Body of pancreas (tissue), 4 donors: ENCODE results near the gene RAB30. TPM values are rescaled to one million over a fixed set of nuclear protein-coding genes. Genes with fewer than 3 reads are reported as not detected.

Experiments
- ATAC-seq: fragments of 150-250 bp; one replicate; pipeline ENCODE4 v1.9.1; 2016
- DNase-seq, 4 donors: peaks; one replicate each; pipeline ENCODE4 v3.0.0-alpha.2; 2019
- H3K27ac ChIP-seq, 4 donors: fragments of 200-600 bp; sonication (generic); 1 replicate in 3 of 4; 2 replicates in 1 of 4; pipeline versions ENCODE4 v1.5.1 to v1.6.1; 2016 to 2019; ENCODE audit warnings: mild to moderate bottlenecking in 1 of 4, mixed read lengths in 1 of 4, moderate library complexity in 1 of 4
- H3K27me3 ChIP-seq, 2 donors: fragments of 200-600 bp; sonication (generic); one replicate each; pipeline ENCODE4 v1.6.0; 2016; ENCODE audit warnings: mild to moderate bottlenecking in 1 of 2
- H3K36me3 ChIP-seq, 2 donors: fragments of 200-600 bp; sonication (generic); replicated peaks in 1 of 2; 2 replicates each; pipeline ENCODE4 v1.5.1; 2016; ENCODE audit warnings: low read depth in 2 of 2; ENCODE audit not compliant: insufficient read depth in 1 of 2
- H3K4me1 ChIP-seq: fragments of 200-600 bp; sonication (generic); one replicate; pipeline ENCODE4 v1.6.0; 2016
- H3K4me3 ChIP-seq, 2 donors: fragments of 200-600 bp; sonication (generic); 1 replicate in 1 of 2; 2 replicates in 1 of 2; pipeline ENCODE4 v1.5.1; 2016 to 2019
- H3K9me3 ChIP-seq, 3 donors: fragments of 200-600 bp; sonication (generic); 1 replicate in 2 of 3; 2 replicates in 1 of 3; pipeline ENCODE4 v1.5.1; 2016
- CTCF ChIP-seq, 7 experiments: fragments of 450-650 bp in 4 of 7; fragments of 200-600 bp in 3 of 7; sonication (generic) in 3 of 7; IDR thresholded peaks; one replicate each; pipeline ENCODE4 v1.5.1; 2016 to 2019; ENCODE audit warnings: antibody characterized with exemption in 7 of 7
- POLR2A ChIP-seq, 3 donors: fragments of 450-650 bp; IDR thresholded peaks; one replicate each; pipeline ENCODE4 v1.6.1; 2016; ENCODE audit warnings: antibody characterized with exemption in 3 of 3, mild to moderate bottlenecking in 2 of 3
- WGBS, 2 donors: methylation state at CpG; one replicate each; pipeline ENCODE4 v1.1.5; 2017; 5-methylcytosine and 5-hydroxymethylcytosine counted together
- intact Hi-C: fragments of 100-400 bp; cut with DNase I; formaldehyde crosslinking; loops from one replicate; pipeline ENCODE4 v1.15.1; 2023
- total RNA-seq, 2 donors: library from RNA; depleted of rRNA; stranded (reverse); fragments of >200 nt; gene quantifications; one replicate each; pipeline ENCODE4 v1.1.0, GENCODE V29; 2016

RAB30 gene
- total RNA-seq, 2 donors from 2014 or later, result 1.6 to 10.4 TPM

GRCh38 chr11:82986446-82986845 is 85.3 kb downstream of the RAB30 start:
- H3K27ac ChIP-seq, result no peak overlapping the region
- DNase-seq (no peak), ATAC-seq (no peak)
- H3K9me3 ChIP-seq, result no peaks in the 10 kb centered on the region
- intact Hi-C loops, result no loop called here
- H3K27me3 ChIP-seq, result no peaks in the 10 kb centered on the region
- H3K36me3 ChIP-seq, result peaks cover 0 to 4% of the 10 kb centered on the region in 2 donors
- no peak overlapping the region for H3K4me3 ChIP-seq
- no peaks in the 10 kb centered on the region for H3K4me1 ChIP-seq
- 64 to 66% methylated on average over 3 of the region's 3 CpGs for WGBS, 2 donors
- no peak for TF ChIP-seq POLR2A (IDR thresholded peaks at IDR 0.05)
- TF ChIP-seq CTCF (IDR thresholded peaks at IDR 0.05), result no peak

GRCh38 chr11:82981852-82982251 is 89.8 kb downstream of the RAB30 start:
- DNase-seq (no peak), ATAC-seq (no peak)
- Histone ChIP-seq H3K4me1 (no peaks in the 10 kb centered on the region), H3K27ac (no peak overlapping the region), H3K27me3 (no peaks in the 10 kb centered on the region), H3K9me3 (no peaks in the 10 kb centered on the region), H3K36me3 (peaks cover 0 to 2% of the 10 kb centered on the region in 2 donors), H3K4me3 (no peak overlapping the region)
- intact Hi-C loops, result no loop called here
- TF ChIP-seq CTCF (IDR thresholded peaks at IDR 0.05), result no peak
- no peak for TF ChIP-seq POLR2A (IDR thresholded peaks at IDR 0.05)
- 96 to 98% methylated on average over 6 of the region's 6 CpGs for WGBS, 2 donors

- 64 to 73% methylated on average over 4 of the region's 4 CpGs for WGBS, 2 donors
- DNase-seq (no peak), ATAC-seq (no peak)
- no peaks in the 10 kb centered on the region for H3K9me3 ChIP-seq
- H3K4me3 ChIP-seq, result no peak overlapping the region
- intact Hi-C loops, result no loop called here
- no peaks in the 10 kb centered on the region for H3K4me1 ChIP-seq
- H3K27ac ChIP-seq, result no peak overlapping the region
- TF ChIP-seq CTCF (IDR thresholded peaks at IDR 0.05) (no peak), POLR2A (IDR thresholded peaks at IDR 0.05) (no peak)
- H3K27me3 ChIP-seq, result no peaks in the 10 kb centered on the region
- peaks cover 0 to 2% of the 10 kb centered on the region in 2 donors for H3K36me3 ChIP-seq
These were observed 90.8 kb downstream of the RAB30 start for GRCh38 chr11:82980947-82981346.

GRCh38 chr11:82980292-82980691 is 91.4 kb downstream of the RAB30 start:
- no peak overlapping the region for H3K27ac ChIP-seq
- H3K27me3 ChIP-seq, result no peaks in the 10 kb centered on the region
- no peaks in the 10 kb centered on the region for H3K9me3 ChIP-seq
- intact Hi-C loops, result no loop called here
- ATAC-seq (no peak), DNase-seq (no peak)
- no peak for TF ChIP-seq CTCF (IDR thresholded peaks at IDR 0.05)
- no peak for TF ChIP-seq POLR2A (IDR thresholded peaks at IDR 0.05)
- H3K4me3 ChIP-seq, result no peak overlapping the region
- H3K4me1 ChIP-seq, result no peaks in the 10 kb centered on the region
- H3K36me3 ChIP-seq, result peaks cover 0 to 2% of the 10 kb centered on the region in 2 donors

GRCh38 chr11:82979824-82980223 is 91.9 kb downstream of the RAB30 start:
- Histone ChIP-seq H3K4me1 (no peaks in the 10 kb centered on the region), H3K4me3 (no peak overlapping the region), H3K27ac (no peak overlapping the region), H3K9me3 (no peaks in the 10 kb centered on the region), H3K27me3 (no peaks in the 10 kb centered on the region), H3K36me3 (peaks cover 0 to 2% of the 10 kb centered on the region in 2 donors)
- intact Hi-C loops, result no loop called here
- DNase-seq (no peak), ATAC-seq (no peak)
- no peak for TF ChIP-seq CTCF (IDR thresholded peaks at IDR 0.05)
- TF ChIP-seq POLR2A (IDR thresholded peaks at IDR 0.05), result no peak
